Measurements from ENCODE around the gene CAMK2A.

GRCh38 chr5:150239099-150239793, 50.3 kb downstream of the CAMK2A start:
- TF ChIP-seq CTCF (IDR thresholded peaks at IDR 0.05; ENCODE audit: insufficient read depth, low read length) (no peak), REST (IDR thresholded peaks at IDR 0.05; ENCODE audit: insufficient replicate concordance, low read depth) (no peak), SPI1 (IDR thresholded peaks at IDR 0.05; ENCODE audit: borderline replicate concordance, low read depth) (no peak), POLR2AphosphoS5 (IDR thresholded peaks at IDR 0.05; ENCODE audit: low read depth) (no peak), GABPA (IDR thresholded peaks at IDR 0.05; ENCODE audit: low read depth) (no peak)
